Measurements from ENCODE around the gene NTM.
"Not testable (repeated sequence)": the region's sequence is repeated elsewhere in the genome, so short reads cannot be mapped to it uniquely, and the experiment has no call there.

NTM gene

DNA sequence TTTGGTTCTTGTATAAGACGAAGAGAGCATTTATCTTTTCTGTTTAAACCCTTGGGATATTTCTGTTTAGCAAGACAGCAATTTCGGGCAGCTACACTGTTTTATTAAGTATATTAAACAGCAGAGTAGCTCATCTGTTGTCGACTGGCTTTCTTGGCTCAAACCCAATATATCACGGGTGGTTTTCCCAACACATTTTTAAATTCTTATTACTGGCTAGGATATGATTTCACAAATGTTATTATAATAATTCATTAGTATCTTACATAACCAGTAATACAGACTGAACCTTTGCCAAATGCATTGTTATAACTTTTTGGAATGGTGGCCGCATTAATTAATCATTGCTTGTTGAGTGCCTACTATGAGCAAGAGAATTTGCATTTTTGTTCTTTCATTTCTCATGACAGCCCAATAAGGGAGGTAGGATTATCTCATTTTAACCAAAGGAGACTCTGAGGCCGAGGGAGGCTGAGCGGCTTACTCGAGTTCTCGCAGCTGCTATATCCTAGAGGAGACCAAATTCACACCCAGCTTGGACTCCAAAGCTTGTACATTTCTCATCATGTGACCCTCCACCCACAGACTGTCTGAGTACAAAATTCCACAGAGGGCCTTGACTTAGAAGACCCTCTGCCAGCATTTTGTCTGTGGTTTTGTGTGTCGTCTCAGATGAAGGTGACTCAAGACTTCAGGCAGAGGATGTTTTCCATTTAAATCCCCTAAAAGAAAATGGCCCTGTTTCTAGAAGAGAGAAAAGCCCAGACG, 304.9 kb downstream of the NTM start:
- DNase-seq = no peak

DNA sequence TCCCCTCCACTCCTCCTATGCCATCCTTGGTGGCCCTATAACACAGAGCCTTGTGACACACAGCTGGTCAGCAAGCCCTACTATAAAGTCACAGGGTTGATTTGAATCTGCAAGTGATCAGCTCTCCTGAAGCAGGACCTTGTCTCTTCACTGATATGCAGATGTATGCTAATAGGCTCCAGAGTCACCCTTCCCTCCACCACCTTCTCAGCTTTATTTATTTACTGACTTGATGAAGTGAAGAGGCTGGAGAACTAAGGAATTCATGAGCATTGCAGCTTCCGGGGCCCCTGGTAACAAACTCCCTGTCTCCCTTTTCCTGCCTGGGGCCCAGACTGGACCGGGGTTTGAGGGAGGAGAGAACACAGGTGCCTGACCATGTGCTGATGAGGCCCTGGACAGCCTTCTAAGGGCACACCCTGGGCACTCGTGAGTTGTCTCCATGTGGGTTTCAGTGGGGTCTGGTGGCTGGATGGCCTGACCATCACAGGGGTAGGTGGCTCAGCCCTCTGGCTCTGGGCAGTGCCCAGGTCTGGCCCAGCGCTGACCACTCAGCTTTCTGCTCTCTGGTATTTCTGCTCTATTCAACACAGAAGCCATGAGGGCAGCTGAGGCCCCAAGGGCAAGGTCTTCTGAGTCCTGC, 307.5 kb downstream of the NTM start:
- DNase-seq = no peak

DNA sequence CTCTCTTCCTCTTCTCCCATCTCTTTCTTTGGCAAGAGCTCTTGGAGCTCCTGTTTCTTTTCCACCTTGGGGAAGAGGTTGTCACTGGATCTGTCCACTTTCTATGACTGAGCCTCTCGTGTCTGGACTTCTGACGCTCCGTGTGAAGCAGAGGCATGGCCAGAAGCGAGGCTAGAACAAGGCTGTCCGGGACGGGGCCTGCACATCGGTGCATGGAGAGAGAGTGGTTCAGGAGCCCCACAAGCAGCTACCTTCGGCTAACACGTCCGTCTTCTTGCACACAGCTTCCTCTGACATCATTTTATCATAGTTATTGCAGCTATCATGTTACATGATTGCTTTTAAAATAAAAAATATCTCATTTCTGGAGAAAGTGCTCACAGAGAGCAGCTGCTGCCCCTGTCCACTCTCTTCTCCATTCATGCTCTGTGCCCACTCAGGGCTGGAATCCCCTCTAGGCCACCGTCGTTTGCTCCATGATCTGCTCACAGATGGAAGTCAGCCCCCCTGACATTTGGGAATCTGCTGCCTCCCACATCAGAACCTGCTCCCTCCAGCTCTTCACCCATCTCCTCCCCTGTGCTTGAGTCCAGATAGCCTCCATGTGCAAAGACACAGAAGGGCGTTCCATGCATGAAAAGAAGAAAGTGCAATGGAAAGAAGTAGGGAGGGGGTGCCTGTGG, 308.4 kb downstream of the NTM start:
- DNase-seq = no peak

DNA sequence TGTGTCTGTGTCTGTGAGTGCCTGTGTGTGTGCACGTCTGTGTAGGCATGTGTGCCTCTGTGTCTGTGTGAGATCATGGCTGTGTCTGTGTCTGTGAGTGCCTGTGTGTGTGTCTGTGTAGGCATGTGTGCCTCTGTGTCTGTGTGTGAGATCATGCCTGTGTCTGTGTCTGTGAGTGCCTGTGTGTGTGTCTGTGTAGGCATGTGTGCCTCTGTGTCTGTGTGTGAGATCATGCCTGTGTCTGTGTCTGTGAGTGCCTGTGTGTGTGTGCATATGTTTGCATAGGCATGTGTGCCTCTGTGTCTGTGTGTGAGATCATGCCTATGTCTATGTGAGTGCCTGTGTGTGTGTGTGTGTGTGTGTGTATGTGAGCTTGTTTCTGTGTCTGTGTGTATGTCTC, 310.0 kb downstream of the NTM start:
- DNase-seq = not testable (repeated sequence)

DNA sequence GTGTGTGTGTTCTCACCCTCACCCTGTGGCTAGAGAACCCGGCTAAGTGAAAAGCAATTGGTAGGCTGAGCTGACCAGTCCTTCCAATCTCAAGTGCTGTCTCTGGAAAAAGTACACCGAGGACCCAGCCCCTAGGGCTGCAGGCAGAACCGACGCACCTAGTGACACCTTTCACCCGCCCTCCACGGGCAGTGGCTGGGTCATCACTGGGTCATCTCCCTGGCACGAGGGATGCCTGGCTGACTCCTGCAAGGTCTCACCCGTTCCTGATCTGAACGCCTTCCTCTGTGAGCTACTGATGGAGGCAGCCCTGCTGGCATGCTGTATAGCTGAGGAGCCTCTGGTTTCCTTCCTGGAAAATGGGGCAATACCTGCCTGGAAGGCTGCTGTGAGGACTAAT, 311.5 kb downstream of the NTM start:
- DNase-seq = no peak

DNA sequence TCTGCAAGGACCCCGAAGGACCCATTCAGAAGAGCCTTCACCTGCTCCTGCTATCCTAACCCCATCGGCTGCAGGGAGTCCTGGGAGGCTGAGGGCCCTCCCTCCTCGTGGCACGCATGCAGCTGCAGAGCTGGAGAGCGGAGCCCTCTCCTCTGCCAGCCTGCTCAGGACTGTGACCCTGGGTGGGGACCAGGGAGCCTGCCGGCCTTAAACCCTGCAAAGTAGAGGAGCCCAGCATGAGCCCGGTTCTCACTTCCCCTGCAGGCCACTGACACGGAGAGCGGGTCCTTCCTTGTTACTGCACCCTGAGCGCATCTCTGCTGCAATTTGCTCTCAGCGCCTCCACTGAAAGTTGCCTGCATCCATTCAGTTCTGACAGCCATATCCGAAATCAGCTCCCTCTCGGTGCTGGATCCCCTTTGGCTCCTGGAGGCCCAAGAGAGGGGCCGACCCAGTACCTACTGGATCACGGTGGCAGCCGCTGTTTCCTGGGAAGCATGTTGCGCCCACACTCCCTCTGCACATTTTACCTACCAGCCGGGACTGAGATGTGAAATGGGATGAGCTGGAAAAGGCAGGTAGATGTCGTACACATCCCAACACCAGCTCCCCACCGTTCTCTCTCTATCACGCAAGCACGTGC, 312.1 kb downstream of the NTM start:
- DNase-seq = no peak

DNA sequence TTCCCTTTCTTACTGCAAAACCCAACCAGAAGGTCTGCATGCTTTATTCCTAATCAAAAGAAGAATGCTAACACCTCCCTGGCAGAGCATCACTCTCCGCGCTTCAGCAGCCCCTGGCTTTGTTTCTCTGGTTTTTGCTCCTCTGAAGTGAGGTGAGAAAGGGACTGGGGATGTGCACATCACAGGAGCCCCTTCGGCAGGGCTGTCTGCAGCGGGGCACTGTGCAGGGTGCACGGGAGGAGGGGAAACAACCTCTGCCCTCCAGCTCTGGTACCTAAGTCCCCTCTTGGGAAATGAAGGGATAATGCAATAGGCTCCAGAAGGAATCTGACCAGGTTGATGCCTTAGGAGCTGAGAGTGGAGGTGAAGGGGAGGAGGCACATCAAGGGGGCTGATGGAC, 312.7 kb downstream of the NTM start:
- no peak for DNase-seq

DNA sequence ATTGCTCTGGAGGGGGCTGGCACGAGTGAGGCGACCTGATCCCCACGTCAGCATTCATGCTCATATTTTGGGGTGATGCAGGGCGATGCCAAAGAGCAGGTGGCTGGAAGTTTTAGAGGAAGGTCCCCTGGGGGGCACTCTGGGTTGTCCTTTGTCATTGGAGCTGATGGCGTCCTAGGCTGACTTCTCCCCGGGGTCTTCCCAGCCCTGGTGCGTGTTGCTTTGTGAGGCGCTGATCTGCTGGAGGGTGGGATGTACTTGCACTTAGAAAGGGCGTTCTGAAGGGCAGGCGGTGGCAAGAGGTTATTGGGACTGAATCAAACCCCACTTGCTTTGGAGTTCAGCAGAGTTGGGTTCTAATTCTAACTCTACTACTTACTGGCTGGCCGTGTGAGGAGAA, 313.3 kb downstream of the NTM start:
- DNase-seq = no peak

DNA sequence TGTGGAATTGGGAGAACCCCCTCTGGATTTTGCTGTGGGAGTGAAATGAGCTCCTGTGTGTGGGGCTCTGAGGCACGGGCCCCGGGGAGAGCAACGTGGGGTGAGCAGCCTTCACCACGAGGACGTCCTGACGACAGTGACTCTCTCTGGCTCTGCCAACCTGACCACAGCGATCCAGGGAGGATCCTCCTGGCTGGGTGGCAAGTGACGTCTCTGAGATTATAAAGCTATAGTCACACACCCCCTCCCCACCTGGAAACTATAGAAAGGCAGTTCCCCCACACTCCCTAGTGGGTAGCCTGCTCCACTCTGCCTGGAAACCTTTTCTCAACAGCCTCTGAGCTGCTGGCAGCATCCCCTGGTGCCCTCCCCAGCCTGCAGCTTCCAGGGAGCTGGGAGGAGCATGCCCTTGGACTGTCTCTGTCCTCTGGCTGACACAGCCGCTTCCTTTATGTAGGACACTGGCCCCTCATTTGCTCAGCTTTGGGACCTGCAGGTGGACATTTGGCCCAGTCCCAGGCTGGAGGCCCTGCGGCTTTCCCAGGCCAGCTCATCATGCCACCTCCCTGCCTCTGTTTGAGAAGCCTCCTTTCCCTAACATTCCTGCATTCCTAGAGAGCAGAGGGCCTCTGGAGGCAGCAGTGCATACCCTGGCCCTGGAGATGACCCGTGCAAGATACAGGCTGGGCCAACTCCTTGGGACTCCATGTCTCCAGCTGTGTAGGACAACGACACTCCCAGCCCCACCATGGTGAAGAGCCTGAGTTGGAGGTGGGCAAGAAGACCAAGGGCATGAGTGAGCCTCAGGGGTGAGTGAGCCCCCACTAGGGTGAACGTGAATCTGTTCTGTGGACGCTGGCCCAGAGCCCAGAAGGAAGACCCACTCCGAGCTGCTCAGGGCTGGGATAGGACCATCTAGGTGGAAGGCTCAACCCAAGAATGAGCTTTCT, 314.0 kb downstream of the NTM start:
- DNase-seq = no peak

DNA sequence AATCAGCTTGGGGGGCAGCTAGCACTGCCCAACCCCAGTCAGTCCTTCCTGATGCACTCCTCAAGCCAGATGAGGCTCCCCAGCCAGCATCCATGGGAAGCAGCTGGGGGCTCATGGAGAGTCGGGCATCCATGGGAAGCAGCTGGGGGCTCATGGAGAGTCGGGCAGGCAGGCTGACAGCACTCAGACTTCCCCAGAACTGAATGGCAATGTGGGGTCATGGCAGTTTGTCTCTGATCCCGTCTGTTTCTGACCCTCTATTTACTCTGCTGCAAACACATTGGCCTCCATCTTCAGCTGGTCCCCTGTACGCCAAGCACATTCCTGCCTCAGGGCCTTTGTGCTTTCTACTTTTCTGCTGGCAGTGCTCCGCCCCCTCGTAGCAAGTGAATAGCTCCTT, 314.8 kb downstream of the NTM start:
- no peak for DNase-seq

DNA sequence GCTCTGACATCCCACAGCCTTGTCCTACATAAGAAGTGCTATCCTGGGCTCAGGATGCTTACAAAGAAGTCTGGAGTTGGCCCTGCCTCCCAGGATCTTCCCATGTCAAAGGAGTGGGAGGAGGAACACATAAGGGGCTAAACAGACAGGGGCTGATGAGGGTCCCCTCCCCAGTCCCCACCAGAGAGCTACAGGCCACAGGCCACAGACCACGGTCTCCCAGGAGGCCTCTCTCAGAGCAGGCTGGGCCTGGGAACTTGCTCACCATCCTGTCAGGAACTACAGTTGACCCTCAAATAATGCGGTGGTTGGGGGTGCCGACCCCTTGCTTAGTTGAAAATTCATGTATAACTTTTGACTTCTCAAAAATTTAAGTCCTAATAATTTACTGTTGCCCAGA, 315.5 kb downstream of the NTM start:
- no peak for DNase-seq

DNA sequence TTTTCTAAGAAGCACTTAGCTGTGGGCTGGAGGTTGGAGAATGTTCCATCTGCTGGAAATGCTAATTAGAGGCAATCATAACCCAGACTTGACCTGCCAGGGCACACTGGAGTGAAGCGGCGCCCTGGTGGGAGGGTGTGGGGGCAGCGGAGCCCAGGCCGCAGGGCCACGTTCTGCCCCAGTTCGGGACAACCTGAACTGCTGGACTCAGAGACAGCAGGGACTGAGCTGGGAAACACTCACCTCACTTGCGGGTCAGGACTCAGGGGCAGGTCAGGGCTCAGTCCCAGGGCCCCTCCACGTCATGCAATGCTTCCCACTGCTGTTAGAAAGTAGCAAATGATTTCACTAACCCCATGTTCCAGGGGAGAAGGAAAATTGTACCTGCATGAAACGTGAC, 316.4 kb downstream of the NTM start:
- DNase-seq = no peak

DNA sequence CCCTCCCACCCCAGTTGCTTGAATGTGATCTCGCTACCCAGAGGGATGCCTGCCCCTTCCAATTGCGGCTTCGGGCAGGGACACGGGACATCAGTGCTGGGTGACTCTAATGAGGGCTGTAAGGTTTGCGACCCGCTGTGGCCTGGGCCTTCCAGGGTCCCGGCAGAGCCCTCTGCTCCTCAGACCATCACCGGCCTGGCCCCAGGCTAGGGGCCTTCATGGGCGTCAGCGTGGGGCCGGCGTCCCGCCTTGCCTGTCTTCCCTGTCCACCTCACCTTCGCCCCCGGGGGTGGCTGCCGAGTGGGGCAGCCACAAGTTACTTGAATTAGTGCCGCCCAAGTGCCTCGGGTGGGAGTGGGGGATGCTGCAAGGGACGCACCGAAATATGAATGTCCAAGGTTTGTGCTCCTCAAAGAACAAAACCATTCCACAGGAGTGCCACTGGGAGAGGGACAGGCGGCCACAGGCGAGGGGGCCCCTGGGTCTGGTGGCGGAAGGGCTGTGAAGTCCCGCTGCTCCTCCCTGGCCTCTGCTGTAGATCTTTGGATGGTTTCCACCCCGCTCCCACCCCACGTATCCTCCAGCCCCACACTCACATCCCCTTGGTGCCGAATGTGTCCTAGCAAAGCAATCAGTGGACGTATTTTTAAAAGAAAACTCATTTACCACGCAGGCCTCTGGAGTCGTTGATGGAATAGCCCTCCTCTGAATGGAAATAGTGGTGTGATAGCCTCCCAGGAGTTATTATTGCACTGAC, 317.1 kb downstream of the NTM start:
- DNase-seq = no peak

DNA sequence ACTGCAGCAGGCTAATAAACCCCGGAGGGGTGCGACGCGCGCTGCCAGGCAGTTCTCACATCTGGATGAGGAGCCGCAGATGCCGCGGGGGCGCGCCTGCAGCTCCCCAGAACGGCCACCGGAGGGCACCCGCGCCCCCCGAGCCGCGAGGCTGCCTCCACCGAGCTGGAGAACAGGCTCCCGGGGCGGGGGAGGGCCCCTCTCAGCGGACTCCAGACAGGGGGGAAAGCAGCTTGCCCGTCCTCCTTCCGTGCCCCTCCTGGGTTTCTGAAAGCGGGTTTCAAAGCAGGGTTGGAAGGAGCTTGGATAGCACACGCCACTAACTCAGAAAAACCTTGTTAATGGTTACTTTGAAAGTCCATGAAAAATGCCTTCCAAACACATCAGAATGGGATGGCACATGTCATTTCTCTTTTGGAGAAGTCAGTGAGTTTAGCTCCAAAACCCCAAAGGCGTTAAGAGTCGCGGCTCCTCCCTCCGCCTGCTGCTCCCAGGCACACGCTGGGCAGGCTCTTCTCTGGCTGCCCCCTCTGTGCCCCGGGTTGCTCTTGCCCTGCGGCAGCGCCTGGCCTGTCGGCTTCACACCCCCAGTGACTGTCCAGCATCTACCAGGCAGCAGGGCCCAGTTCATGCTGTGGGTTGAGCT, 317.8 kb downstream of the NTM start:
- peak in 1 of 2 donors; percentile 30 for DNase-seq

DNA sequence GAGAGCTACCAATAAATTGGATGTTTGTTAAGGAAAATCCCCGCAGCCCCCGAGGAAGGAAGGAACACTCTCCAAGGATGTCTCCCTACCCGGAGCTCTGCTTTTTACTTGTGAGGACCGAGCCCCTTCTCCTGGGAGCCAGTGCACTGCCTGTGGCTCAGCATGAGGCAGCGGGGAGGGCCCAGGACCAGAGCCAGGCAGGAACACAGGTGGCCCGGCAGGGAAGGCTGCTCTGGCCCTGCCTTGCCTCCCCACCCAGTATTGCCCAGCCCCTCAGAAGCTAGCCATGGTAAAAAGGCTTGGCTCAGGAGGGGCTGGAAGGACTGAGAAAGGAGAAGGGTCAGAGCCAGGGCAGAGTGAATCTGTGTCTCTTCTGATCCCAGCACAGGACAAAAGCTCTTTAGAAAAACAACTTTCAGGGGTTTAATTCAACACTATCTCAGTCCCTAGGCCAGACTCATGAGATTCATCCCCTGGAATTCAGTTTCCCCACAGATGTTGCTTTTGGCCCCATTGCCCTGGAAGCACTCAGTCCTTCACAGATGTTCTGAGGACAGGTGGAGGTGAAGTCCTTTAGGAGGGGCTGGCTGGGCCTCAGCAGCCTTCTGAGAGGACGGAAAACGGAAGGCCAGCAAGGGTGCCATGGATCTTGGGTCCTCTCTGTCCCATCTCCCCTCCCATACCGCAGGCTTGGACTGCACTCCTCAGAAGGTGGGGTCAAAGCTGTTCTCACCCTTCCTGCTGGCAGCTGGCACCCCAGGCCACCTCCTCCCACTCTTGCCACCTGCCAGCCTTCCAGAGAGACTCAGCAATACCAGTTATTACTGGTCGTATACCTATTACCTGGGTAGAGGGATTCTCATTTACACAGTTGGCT, 318.9 kb downstream of the NTM start:
- DNase-seq = no peak

DNA sequence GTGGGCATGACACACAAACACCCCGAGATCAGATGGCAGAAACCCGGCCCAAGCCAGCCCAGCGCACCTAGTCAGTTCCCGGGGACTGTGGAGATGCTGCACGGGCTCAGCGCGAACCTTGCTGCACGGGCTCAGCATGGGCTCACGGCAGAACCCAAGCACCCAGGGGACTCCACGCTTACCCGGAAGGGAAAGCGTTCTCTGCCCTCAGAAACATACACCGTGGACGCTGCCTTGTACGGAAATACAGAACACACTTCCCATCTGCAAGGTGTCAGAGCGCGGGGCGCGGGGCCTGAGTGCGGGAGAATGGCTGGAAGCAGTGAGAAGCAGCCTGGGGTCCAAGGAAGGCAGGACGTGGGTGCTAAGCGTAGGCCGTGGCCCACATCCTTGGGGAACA, 319.9 kb downstream of the NTM start:
- no peak for DNase-seq

DNA sequence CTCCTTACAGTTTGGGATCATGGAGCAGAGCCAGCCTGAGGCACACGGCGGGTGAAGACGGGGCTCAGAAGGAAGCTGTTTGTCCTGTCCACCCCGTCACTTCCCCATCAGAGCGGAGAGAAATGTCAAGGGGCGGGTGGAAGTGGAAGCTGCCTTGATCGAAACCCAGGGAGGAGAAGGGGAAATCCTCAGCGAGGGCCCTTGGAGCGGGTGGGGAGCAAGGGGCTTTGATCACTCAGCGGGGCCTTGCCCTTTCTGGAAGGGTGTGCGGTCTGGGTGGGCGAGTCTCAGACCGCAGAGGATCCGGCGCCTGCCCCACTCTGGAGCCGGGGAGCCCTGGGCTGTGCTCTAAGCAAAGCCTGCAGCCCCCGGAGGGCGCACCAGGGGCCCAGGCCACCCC, 320.4 kb downstream of the NTM start:
- no peak for DNase-seq

DNA sequence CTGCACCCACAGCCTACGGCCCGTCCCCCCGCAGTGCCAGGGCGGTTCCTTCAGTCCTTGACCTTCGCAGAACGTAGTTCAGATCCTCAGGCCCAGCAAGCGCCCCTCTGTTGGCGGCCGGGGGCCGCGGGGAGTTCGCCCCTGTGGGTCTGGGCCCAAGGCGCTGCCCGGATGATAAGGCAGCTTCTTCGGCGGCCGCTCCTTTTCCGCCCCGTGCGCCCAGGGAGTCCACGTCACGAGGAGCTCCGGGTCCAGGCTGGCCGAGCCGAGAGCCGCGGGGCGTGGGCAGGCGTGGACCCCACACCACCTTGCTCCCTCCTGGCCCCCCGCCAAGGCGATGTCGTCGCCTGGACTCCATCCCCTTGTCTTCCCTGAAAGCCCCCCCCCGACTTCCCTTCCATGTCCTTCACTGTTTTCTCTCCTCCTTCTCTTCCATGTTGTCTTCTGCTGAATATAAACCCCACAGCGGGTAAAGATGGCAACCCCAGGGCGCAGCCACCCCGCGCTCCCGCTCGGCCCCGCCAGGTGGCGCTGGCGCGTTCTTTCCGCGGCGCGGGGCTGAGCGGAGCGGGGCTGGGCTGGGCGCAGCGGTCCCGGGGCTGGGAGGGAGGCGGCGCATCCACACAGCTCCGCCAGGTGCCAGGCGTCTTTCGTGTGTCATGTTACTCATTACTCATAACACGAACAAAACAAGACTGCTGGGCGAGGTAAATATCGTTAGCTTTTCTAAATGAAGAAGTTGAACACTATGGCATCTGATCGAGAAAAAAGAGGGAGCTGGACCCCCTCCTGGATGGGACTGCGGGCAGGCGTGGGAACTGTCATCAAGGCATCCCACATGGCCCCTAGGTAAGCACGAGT, 321.0 kb downstream of the NTM start:
- DNase-seq = no peak

DNA sequence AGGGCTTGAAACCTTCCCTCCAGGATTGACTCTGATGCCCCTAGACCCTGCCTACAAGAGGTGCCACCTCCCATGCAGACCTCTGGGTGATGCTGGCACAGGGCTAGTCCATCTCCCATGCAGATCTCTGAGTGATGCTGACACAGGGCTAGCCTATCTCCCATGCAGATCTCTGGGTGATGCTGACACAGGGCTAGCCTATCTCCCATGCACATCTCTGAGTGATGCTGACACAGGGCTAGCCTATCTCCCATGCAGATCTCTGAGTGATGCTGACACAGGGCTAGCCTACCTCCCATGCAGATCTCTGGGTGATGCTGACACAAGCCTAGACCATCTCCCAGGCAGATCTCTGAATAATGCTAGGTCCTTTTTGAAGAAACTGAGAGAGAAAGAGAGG, 321.7 kb downstream of the NTM start:
- DNase-seq = no peak
